GM12891 (cell line): ENCODE data around the gene GHRL.

Experiments
- PAX5 ChIP-seq: IDR thresholded peaks from 2 replicates; pipeline ENCODE4 v1.6.1; 2011; ENCODE audit warnings: low read length, moderate library complexity, mild to moderate bottlenecking; ENCODE audit not compliant: insufficient read depth, severe bottlenecking
- POLR2A ChIP-seq: IDR thresholded peaks from 2 replicates; pipeline ENCODE4 v1.6.1; 2011; ENCODE audit warnings: low read depth, low read length, control low read depth
- POLR2AphosphoS5 ChIP-seq: IDR thresholded peaks from 2 replicates; pipeline ENCODE4 v1.6.1; 2011; ENCODE audit warnings: low read depth, low read length, control low read depth
- POU2F2 ChIP-seq: IDR thresholded peaks from 2 replicates; pipeline ENCODE4 v1.6.1; 2011; ENCODE audit warnings: low read depth, mild to moderate bottlenecking, control low read depth, low read length, moderate library complexity
- SPI1 ChIP-seq: IDR thresholded peaks from 2 replicates; pipeline ENCODE4 v1.6.1; 2011; ENCODE audit warnings: low read depth, low read length, control low read depth
- TAF1 ChIP-seq: IDR thresholded peaks from 2 replicates; pipeline ENCODE4 v1.6.1; 2011; ENCODE audit warnings: low read depth, low read length, control low read depth

DNA sequence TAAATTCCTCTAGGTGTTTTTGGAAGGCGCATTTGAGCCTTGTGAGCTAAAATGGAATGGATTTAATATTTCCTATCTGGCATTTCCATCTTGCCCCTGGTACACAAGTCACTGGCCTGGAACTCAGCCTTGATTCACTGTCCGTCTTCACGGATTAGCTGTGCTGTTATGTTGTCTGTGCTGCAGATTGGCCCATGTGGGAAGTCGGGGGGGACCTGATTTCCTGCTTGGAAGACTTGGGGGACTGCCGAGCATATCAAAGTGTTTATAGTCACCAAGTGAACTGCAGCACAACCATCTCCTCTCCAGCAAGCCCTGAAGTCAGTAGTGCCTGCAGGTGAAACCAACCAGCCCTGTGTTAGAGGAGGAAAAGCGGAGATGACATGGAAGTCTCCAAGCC lies 12.2 kb downstream of the GHRL start:
- TF ChIP-seq TAF1 (no peak), SPI1 (no peak), POLR2AphosphoS5 (no peak), POLR2A (no peak), POU2F2 (no peak), PAX5 (no peak)
